Omental fat pad (tissue), 4 donors: Measurements from ENCODE around the gene SPIRE2. TPM values are rescaled to one million over a fixed set of nuclear protein-coding genes. Genes with fewer than 3 reads are reported as not detected.
"Not testable (repeated sequence)": the region's sequence is repeated elsewhere in the genome, so short reads cannot be mapped to it uniquely, and the experiment has no call there.

ENCODE experiments used
- ATAC-seq: fragments of 150-250 bp; one replicate; pipeline ENCODE4 v1.9.1; 2016; ENCODE audit warnings: mild to moderate bottlenecking, moderate library complexity; ENCODE audit not compliant: low FRiP score
- DNase-seq: peaks from one replicate; pipeline ENCODE4 v3.0.0-alpha.2; 2019; ENCODE audit warnings: low spot score
- total RNA-seq, 4 donors: library from RNA; depleted of rRNA; stranded (reverse); fragments of >200 nt; gene quantifications; one replicate each; pipeline ENCODE4 v1.1.0, GENCODE V29; 2016
- TF ChIP-seq, protein P1 (sequence below), 3 donors: fragments of 450-650 bp; IDR thresholded peaks; one replicate each; pipeline ENCODE4 v1.5.1; 2016 to 2017; ENCODE audit warnings: antibody characterized with exemption in 3 of 3, mild to moderate bottlenecking in 3 of 3, moderate library complexity in 2 of 3

SPIRE2 gene
- total RNA-seq, 4 donors from 2014 or later, result 2.4 to 4.8 (median 3.2) TPM

DNA sequence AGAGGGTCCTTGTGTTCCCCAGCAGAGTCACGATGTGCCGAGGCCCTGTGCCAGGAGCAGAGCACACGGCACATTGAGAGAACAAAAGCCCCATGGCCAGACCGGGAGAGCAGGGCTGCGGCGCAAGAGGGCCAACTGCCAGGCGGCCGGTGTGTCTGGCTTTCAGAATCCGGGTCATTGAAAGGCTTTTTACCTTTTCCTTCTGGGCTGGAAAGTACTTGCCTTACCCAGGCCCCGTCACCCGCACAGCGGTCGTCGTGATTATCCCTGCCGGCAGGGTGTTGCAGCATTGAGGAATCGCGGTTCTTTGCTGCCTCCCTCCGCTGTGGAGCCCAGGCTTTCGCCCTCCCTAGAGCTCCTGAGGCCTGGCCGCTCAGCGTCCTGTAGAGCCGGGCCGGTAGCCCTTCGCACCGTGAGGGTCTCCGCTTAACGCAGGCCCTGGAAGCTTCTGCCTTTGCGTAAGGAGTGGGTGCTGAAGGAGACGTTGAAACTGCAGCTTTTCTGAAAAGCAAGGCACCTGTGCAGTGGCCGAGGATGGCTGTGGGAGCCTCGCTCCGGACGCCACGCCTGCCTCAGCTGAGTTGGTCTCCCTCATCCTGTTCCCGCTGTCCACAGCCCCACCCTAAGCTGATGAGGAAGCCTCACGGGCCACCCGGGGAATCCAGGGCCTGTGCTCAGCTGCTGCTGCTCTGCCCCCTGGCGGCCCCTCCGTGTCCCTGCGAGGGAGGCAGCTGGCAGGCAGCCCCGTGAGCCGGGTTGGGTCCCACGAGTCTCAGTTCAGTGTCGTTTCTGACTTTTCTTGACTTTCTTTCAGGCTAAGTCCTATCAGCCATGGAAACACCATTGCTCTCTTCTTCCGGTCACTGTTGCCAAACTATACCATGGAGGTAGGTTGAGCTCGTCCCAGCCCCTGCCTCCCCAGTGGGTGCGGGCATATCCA, 81.8 kb downstream of the SPIRE2 start:
- peak; percentile 77 for ATAC-seq
- peak; percentile 41 for DNase-seq
- TF ChIP-seq, protein P1, sequence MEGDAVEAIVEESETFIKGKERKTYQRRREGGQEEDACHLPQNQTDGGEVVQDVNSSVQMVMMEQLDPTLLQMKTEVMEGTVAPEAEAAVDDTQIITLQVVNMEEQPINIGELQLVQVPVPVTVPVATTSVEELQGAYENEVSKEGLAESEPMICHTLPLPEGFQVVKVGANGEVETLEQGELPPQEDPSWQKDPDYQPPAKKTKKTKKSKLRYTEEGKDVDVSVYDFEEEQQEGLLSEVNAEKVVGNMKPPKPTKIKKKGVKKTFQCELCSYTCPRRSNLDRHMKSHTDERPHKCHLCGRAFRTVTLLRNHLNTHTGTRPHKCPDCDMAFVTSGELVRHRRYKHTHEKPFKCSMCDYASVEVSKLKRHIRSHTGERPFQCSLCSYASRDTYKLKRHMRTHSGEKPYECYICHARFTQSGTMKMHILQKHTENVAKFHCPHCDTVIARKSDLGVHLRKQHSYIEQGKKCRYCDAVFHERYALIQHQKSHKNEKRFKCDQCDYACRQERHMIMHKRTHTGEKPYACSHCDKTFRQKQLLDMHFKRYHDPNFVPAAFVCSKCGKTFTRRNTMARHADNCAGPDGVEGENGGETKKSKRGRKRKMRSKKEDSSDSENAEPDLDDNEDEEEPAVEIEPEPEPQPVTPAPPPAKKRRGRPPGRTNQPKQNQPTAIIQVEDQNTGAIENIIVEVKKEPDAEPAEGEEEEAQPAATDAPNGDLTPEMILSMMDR (IDR thresholded peaks at IDR 0.05), result peak in 1 of 3 donors; percentile 49

DNA sequence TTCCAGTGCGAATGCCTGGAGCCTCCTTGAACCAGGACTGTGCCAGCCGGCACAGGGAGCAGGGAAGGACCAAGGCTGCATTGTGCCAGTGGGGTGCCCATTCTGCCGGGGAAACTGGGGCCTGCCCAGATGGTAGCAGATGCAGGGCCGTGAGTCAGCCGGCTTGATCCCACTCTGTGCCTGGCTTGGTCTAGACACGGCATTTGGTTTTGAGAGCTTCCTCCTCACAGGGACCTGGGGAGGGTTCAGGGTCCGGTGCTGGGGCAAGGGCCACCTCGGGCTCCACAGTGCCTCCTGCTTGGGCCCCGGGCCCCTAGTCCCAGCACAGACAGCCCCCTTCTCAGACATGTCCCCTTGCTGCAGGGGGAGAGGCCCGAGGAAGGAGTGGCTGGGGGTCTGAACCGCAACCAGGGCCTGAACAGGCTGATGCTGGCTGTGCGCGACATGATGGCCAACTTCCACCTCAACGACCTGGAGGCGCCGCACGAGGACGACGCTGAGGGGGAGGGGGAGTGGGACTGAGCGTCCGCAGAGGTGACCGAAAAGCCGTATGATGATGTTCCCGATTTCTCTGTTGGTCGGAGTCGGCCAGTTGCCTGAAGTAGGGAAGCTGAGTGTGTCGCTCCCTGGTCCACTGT, 82.6 kb downstream of the SPIRE2 start:
- TF ChIP-seq, protein P1 (IDR thresholded peaks at IDR 0.05), result no peak
- DNase-seq (no peak), ATAC-seq (peak; percentile 2)

DNA sequence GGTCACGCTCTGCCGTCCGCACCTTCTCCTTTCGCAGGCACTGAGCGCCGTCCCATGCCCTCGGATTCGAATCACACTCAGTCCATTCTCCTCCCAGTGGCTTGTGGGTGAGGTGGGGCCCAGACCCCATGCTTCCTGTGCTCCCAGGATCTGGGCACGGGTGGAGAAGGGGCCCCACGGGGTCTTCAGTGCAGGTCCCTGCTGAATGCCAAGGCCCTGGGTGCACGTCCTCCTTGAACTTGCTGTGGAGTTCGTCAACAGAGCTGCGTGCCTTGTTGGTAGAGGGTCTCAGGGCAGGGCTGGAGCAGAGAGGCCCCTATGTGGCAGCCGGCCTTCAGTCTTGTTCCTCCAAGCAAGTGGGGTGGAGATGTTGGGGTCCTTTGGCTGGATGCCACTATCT, 83.1 kb downstream of the SPIRE2 start:
- no peak for ATAC-seq
- TF ChIP-seq, protein P1 (IDR thresholded peaks at IDR 0.05), result no peak
- no peak for DNase-seq

DNA sequence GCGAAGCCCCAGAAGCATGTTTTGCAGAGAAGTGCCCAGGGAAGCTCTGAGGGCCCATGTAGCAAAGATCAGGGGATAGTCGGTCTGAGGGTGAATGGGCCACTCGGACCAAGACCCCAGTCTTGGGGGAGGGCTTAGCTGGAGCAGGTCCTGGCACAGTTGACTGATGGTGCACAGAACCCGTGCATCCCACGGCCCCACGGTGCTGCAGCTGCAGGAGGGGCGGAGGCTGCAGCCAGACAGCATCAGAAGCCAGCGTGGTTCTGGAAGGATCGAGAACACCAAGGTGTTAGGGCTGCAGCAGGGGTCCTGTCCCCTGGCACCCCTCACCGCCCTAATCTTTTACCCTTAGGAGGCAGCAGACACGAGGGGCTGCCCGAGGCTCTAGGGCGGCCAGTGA, 83.9 kb downstream of the SPIRE2 start:
- peak; percentile 1 for ATAC-seq
- no peak for DNase-seq
- TF ChIP-seq, protein P1 (IDR thresholded peaks at IDR 0.05), result no peak

DNA sequence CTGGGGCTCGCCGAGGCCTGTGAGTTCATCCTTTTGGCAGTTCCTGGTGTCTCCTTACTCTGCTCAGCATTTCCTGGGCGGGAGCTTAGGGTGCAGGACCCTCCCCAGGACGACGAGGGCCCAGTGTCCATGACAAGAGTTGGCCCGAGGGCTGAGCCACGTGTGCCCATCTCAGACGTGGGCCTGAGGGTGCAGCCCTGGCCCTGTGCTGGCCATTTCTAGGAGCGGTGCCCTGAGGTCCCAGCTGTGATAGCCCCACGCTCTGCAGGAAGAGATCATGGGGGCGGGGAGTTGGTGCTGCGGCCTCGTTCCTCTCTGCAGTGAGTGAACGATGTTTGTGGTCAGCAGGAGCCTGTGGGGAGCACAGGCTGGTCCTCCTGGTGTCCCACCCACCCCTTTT, 84.4 kb downstream of the SPIRE2 start:
- peak; percentile 9 for ATAC-seq
- no peak for DNase-seq
- TF ChIP-seq, protein P1 (IDR thresholded peaks at IDR 0.05), result no peak

DNA sequence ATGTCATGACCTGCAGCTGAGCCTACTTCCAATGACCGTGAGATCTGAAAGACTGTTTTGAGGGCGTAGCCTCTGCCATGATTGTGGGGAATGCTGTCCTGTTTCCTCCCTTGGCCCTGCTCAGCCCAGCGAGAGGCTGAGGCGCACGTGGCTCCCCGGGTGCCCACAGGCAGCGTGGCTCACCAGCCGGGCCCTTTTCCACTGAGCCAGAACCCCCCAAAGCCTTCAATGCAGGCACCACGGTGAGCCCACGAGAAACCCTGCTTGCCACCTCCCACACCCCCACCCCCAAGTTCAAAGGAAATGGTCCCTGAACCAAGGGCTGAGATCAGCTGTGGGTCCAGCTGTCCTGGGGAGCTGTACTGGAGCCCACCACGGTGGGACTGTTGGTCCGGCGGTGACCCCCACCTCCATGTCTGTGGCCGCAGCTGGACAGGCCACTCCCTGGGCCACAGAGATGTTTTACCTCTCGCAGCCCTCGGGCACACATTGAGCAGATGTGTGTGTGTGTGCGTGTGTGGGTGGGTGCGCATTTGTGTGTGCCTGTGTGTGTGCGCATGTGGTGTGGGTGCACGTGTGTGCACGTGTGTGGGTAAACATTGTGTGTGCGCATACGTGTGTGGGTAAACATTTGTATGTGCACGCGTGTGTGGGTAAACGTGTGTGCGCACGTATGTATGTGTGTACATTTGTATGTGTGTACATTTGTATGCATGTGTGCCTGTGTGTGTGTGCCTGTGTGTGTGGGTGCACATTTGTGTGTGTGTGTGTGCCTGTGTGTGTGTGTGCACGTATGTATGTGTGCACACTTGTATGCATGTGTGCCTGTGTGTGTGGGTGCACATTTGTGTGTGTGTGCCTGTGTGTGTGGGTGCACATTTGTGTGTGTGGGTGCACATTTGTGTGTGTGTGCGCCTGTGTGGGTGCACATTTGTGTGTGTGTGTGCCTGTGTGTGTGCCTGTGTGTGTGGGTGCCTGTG, 85.4 kb downstream of the SPIRE2 start:
- no peak for ATAC-seq

DNA sequence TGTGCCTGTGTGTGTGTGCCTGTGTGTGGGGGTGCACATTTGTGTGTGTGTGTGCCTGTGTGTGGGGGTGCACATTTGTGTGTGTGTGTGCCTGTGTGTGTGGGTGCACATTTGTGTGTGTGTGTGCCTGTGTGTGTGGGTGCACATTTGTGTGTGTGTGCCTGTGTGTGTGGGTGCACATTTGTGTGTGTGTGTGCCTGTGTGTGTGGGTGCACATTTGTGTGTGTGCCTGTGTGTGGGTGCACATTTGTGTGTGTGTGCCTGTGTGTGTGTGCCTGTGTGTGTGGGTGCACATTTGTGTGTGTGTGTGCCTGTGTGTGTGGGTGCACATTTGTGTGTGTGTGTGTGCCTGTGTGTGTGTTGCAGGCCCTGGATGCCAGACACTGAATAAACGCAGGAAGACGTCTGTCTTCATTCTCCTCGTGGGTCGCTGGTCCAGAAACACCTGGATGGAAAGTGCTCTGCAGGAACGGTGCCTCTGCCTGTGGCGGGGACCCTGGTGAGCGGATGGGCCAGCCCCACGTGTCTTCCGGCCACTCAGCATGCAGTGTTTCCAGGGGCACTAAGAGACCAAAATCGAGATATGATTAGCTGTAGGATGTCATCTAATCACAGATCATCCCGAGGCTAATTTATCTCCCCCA, 86.5 kb downstream of the SPIRE2 start:
- not testable (repeated sequence) for ATAC-seq, DNase-seq

More for the DNA sequence above, 85.4 kb downstream of the SPIRE2 start:
- TF ChIP-seq, protein P1 (IDR thresholded peaks at IDR 0.05), result no peak
- DNase-seq, result no peak
